Tibial nerve (tissue), 4 donors: ENCODE measurements around the gene ELAPOR2. TPM values are rescaled to one million over a fixed set of nuclear protein-coding genes. Genes with fewer than 3 reads are reported as not detected.
A peak's percentile ranks its signal among the peaks of the same experiment; 100 is the strongest.
"Not testable (repeated sequence)": the region's sequence is repeated elsewhere in the genome, so short reads cannot be mapped to it uniquely, and the experiment has no call there.

Experiments
- DNase-seq, 2 donors: peaks; one replicate each; pipeline ENCODE4 v3.0.0-alpha.2; 2019; ENCODE audit warnings: low spot score in 2 of 2
- H3K27ac ChIP-seq, 4 donors: fragments of 200-600 bp; sonication (generic) in 3 of 4; one replicate each; pipeline ENCODE4 v1.5.1; 2017 to 2019; ENCODE audit warnings: mild to moderate bottlenecking in 1 of 4
- H3K27me3 ChIP-seq, 2 donors: fragments of 200-600 bp; sonication (generic) in 1 of 2; one replicate each; pipeline versions ENCODE4 v1.5.1 to v1.6.0; 2017 to 2019
- H3K36me3 ChIP-seq, 3 donors: fragments of 200-600 bp; sonication (generic); one replicate each; pipeline ENCODE4 v1.5.1; 2018 to 2019
- H3K4me1 ChIP-seq, 4 donors: fragments of 200-600 bp; sonication (generic) in 3 of 4; one replicate each; pipeline ENCODE4 v1.5.1; 2017 to 2019
- H3K4me3 ChIP-seq, 4 donors: fragments of 200-600 bp; sonication (generic) in 3 of 4; one replicate each; pipeline ENCODE4 v1.5.1; 2017 to 2019; ENCODE audit warnings: mild to moderate bottlenecking in 1 of 4, moderate library complexity in 1 of 4
- H3K9me3 ChIP-seq, 4 donors: fragments of 200-600 bp; sonication (generic) in 3 of 4; one replicate each; pipeline ENCODE4 v1.5.1; 2017 to 2019
- CTCF ChIP-seq, 5 experiments: fragments of 200-600 bp in 3 of 5; fragments of 450-650 bp in 2 of 5; sonication (generic) in 3 of 5; IDR thresholded peaks; one replicate each; pipeline ENCODE4 v1.5.1; 2016 to 2019; ENCODE audit warnings: antibody characterized with exemption in 5 of 5, mild to moderate bottlenecking in 3 of 5, moderate library complexity in 2 of 5
- EP300 ChIP-seq, 2 donors: sonication (generic); formaldehyde crosslinking; IDR thresholded peaks; one replicate each; pipeline ENCODE4 v1.6.1; 2017; ENCODE audit warnings: antibody characterized with exemption in 2 of 2, mild to moderate bottlenecking in 1 of 2
- POLR2A ChIP-seq, 2 donors: fragments of 450-650 bp; IDR thresholded peaks; one replicate each; pipeline ENCODE4 v1.6.1; 2017; ENCODE audit warnings: antibody characterized with exemption in 2 of 2, mild to moderate bottlenecking in 2 of 2, moderate library complexity in 2 of 2
- WGBS, 2 donors: methylation state at CpG; one replicate each; pipeline ENCODE4 v1.1.5; 2018; 5-methylcytosine and 5-hydroxymethylcytosine counted together
- total RNA-seq, 4 donors: library from RNA; depleted of rRNA; stranded (reverse); fragments of >200 nt; gene quantifications; one replicate each; pipeline ENCODE4 v1.1.0, GENCODE V29; 2016

Gene ELAPOR2
- total RNA-seq, 4 donors from 2014 or later = 12.8 to 27.3 (median 16.5) TPM

- Histone ChIP-seq H3K4me1 (peaks cover 0 to 20% (median 4%) of the 10 kb centered on the region in 4 donors), H3K4me3 (peak overlapping the region; percentile 50 to 78 (median 54)), H3K36me3 (no peaks in the 10 kb centered on the region), H3K9me3 (peaks cover 0 to 2% (median 0%) of the 10 kb centered on the region in 4 donors), H3K27me3 (no peaks in the 10 kb centered on the region), H3K27ac (peak overlapping the region in 3 of 4 donors; percentile 32 to 78 (median 55))
- TF ChIP-seq POLR2A (IDR thresholded peaks at IDR 0.05) (no peak), CTCF (IDR thresholded peaks at IDR 0.05) (no peak), EP300 (IDR thresholded peaks at IDR 0.05) (no peak)
- 2% methylated on average over 19 to 23 of the region's 40 CpGs for WGBS, 2 donors
- DNase-seq = no peak
Observed at GRCh38 chr7:87058744-87059524, 520 bp downstream of the ELAPOR2 start.

- Histone ChIP-seq H3K36me3 (peaks cover 0 to 4% (median 0%) of the 10 kb centered on the region in 3 donors), H3K4me1 (peaks cover 0 to 20% (median 4%) of the 10 kb centered on the region in 4 donors), H3K27ac (no peak overlapping the region), H3K27me3 (no peaks in the 10 kb centered on the region), H3K9me3 (no peaks in the 10 kb centered on the region), H3K4me3 (no peak overlapping the region)
- TF ChIP-seq POLR2A (IDR thresholded peaks at IDR 0.05) = no peak
- TF ChIP-seq EP300 (IDR thresholded peaks at IDR 0.05) = no peak
- TF ChIP-seq CTCF (IDR thresholded peaks at IDR 0.05) = no peak
- no peak for DNase-seq
- 93% methylated on average over 2 of the region's 2 CpGs for WGBS, 2 donors
Observed at GRCh38 chr7:87057210-87057609, 2.2 kb downstream of the ELAPOR2 start.

- Histone ChIP-seq H3K36me3 (peaks cover 0 to 4% (median 0%) of the 10 kb centered on the region in 3 donors), H3K27me3 (no peaks in the 10 kb centered on the region), H3K4me1 (peaks cover 0 to 20% (median 4%) of the 10 kb centered on the region in 4 donors), H3K27ac (peak overlapping the region in 1 of 4 donors; percentile 36), H3K9me3 (no peaks in the 10 kb centered on the region), H3K4me3 (no peak overlapping the region)
- WGBS, 2 donors = 71 to 80% methylated on average over 3 of the region's 3 CpGs
- no peak for TF ChIP-seq CTCF (IDR thresholded peaks at IDR 0.05)
- no peak for TF ChIP-seq POLR2A (IDR thresholded peaks at IDR 0.05)
- no peak for TF ChIP-seq EP300 (IDR thresholded peaks at IDR 0.05)
- DNase-seq = no peak
Observed at GRCh38 chr7:87056346-87056745, 3.1 kb downstream of the ELAPOR2 start.

GRCh38 chr7:87048839-87049238 lies 10.6 kb downstream of the ELAPOR2 start:
- Histone ChIP-seq H3K4me1 (no peaks in the 10 kb centered on the region), H3K4me3 (no peak overlapping the region), H3K36me3 (peaks cover 0 to 4% (median 0%) of the 10 kb centered on the region in 3 donors), H3K9me3 (peaks cover 0 to 19% (median 0%) of the 10 kb centered on the region in 4 donors), H3K27me3 (no peaks in the 10 kb centered on the region), H3K27ac (no peak overlapping the region)
- no peak for DNase-seq
- TF ChIP-seq EP300 (IDR thresholded peaks at IDR 0.05) = no peak
- no peak for TF ChIP-seq POLR2A (IDR thresholded peaks at IDR 0.05)
- no peak for TF ChIP-seq CTCF (IDR thresholded peaks at IDR 0.05)
- 96 to 98% methylated on average over 1 of the region's 1 CpG for WGBS, 2 donors

- DNase-seq = no peak
- Histone ChIP-seq H3K4me1 (no peaks in the 10 kb centered on the region), H3K9me3 (peaks cover 0 to 22% (median 0%) of the 10 kb centered on the region in 4 donors), H3K27me3 (no peaks in the 10 kb centered on the region), H3K27ac (no peak overlapping the region), H3K4me3 (no peak overlapping the region), H3K36me3 (no peaks in the 10 kb centered on the region)
- no peak for TF ChIP-seq EP300 (IDR thresholded peaks at IDR 0.05)
- no peak for TF ChIP-seq POLR2A (IDR thresholded peaks at IDR 0.05)
- no peak for TF ChIP-seq CTCF (IDR thresholded peaks at IDR 0.05)
- 85 to 90% methylated on average over 5 of the region's 5 CpGs for WGBS, 2 donors
Observed at GRCh38 chr7:87046456-87046855, 13.0 kb downstream of the ELAPOR2 start.

GRCh38 chr7:87044713-87045112 lies 14.7 kb downstream of the ELAPOR2 start:
- peaks cover 0 to 25% (median 0%) of the 10 kb centered on the region in 4 donors for H3K9me3 ChIP-seq
- not testable (repeated sequence) for H3K4me3 ChIP-seq, H3K36me3 ChIP-seq, H3K27me3 ChIP-seq, H3K4me1 ChIP-seq, DNase-seq, H3K27ac ChIP-seq
- 75 to 89% methylated on average over 1 of the region's 2 CpGs for WGBS, 2 donors

GRCh38 chr7:87041586-87041985 lies 17.9 kb downstream of the ELAPOR2 start:
- H3K36me3 ChIP-seq, H3K4me1 ChIP-seq, H3K27ac ChIP-seq, H3K4me3 ChIP-seq, DNase-seq, H3K27me3 ChIP-seq: not testable (repeated sequence)
- WGBS, 2 donors = 92 to 94% methylated on average over 5 of the region's 5 CpGs
- peaks cover 0 to 16% (median 0%) of the 10 kb centered on the region in 4 donors for H3K9me3 ChIP-seq
